Dermis microvascular lymphatic vessel endothelial cell (primary cell): ENCODE measurements around the gene PPM1B. TPM values are rescaled to one million over a fixed set of nuclear protein-coding genes. Genes with fewer than 3 reads are reported as not detected.
"Not testable (repeated sequence)": the region's sequence is repeated elsewhere in the genome, so short reads cannot be mapped to it uniquely, and the experiment has no call there.

Experiments used
- DNase-seq, 2 donors: peaks; one replicate each; pipeline versions ENCODE4 v3.0.0 to v3.0.0-alpha.2; 2010; ENCODE audit warnings: low read depth in 2 of 2
- total RNA-seq: library from RNA; depleted of rRNA; stranded (reverse); fragments of >200 nt; gene quantifications from 2 replicates; pipeline ENCODE4 v1.2.1, GENCODE V29; 2014

Gene PPM1B
- total RNA-seq, 1 donor from 2014 or later, result 16.2 TPM

DNA sequence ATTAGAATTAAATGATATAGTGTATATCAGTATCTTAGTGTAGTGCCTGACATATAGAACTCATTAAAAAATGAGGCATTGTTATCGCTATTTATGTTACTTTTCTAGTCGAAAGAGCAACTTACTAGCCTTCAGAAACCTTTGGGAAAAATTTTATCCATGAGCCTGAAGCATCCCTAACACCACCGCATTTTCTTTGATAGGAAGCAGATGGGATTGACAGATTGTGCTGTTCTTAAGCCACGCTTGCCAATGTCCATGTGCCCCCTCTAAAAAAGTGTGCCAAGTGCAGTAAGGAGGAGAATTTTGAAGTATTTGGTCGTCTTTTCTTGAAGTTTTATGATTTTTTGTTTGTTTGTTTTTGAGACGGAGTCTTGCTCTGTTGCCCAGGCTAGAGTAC is 29.1 kb downstream of the PPM1B start:
- no peak for DNase-seq

DNA sequence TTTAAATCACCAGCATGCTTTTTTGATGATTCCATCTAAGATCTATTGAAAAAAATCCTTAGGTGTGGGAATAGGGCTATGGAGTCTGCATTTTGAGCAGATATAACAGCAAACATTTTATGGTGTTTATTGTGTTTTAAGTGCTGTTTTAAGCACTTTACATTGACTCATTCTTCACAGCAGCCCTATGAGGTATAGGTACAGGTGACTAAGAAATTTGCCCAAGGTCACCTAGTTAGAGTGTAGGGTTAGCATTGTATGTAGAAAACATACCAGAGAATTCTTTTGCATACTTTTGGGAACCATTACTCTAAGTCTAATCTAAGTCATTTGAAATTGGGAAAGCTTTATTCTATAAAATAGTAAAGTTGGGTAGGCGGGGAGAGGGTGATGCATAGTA is 31.3 kb downstream of the PPM1B start:
- no peak for DNase-seq

DNA sequence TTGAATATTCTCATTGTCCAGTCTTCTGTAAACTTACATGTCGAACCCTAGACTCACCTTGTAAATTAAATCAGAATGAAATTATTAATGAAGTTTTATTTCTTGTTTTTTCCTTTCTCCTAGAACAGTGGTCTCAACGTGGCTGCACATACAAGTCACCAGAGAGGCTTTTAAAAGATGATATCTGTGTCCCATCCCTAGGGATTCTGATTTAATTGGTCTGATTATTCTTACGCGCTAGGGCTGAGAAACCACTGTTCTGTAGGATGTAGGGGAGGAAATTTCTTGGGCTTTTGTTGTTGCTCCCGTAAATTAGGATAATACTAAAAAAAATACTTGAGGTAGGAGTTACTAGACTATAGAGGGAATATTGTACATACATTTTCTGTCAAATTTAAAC is 32.1 kb downstream of the PPM1B start:
- no peak for DNase-seq

DNA sequence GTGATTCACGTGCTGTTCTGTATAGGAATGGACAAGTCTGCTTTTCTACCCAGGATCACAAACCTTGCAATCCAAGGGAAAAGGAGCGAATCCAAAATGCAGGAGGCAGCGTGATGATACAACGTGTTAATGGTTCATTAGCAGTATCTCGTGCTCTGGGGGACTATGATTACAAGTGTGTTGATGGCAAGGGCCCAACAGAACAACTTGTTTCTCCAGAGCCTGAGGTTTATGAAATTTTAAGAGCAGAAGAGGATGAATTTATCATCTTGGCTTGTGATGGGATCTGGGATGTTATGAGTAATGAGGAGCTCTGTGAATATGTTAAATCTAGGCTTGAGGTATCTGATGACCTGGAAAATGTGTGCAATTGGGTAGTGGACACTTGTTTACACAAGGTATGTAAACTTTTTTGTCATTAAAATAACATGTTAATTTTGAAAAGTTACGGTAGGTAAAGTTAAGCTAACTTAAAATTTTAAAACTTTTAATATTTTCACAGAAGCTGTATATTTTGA is 33.0 kb downstream of the PPM1B start:
- no peak for DNase-seq

DNA sequence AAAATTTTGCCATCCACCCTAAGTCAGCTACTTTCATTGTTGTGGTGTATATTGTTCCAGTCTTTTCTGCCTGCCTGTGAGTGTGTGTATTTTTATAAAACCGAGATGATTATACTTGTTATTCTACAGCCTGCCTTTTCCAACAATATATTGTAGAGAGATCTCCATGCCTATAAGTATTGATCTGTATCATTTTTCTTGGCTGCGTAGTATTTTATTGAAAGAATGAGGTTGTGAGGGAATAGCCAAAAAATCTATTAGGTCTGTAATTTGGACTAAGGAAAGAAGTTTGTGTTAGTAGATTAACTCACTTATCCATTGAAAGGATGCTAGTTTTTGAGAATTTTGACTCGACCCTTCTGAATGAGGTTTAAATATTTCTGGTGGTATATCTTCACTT is 34.9 kb downstream of the PPM1B start:
- DNase-seq, result no peak

DNA sequence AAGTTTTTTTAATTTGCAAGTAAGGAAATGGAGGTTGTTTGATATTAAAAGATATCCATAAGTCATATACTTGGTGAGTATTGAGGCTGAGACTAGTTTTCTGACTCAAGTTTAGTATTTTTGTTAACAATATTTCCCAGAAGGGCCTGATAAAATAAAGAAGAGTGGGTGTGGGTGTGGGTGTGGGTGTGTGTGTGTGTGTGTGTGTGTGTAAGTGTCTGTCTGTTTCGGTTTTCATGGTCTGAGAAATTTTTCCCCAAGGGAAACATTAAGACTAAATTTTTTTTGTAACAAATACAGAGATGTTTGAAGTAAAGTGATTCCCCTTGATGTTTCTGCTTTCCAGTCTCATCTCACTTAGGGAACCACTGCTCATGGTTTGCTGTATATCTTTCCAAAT is 36.5 kb downstream of the PPM1B start:
- no peak for DNase-seq

DNA sequence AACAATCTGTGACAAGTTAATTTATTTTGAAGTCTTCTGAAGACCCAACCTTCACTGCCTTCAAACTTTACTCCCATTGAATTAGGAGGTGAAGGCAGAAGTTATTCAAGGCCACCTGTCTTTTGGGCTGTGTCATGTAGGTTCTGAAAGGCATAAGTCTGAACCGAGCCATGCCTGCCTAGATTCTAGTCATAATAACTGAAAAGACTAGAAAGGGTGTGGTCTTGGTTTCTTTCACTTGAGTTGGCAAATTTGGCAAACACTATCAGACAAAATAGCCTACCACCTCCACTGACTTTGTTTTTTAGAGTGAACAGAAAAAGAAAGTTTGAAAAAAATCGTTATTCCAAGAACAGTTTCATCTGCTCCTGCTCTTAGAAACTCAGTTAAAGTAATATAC is 38.4 kb downstream of the PPM1B start:
- DNase-seq, result no peak

DNA sequence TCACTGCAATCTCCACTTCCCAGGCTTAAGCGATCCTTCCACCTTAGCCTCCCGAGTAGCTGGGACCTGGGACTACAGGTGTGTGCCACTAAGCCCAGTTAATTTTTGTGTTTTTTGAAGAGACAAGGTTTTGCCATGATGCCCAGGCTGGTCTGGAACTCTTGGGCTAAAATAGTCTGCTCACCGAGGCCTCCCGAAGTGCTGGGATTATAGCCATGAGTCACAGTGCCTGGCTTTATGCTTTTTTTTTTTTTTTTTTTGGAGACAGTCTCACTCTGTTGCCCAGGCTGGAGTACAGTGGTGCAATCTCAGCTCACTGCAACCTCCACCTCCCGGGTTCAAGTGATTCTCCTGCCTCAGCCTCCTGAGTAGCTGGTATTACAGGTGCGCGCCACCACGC is 39.0 kb downstream of the PPM1B start:
- DNase-seq, result not testable (repeated sequence)

DNA sequence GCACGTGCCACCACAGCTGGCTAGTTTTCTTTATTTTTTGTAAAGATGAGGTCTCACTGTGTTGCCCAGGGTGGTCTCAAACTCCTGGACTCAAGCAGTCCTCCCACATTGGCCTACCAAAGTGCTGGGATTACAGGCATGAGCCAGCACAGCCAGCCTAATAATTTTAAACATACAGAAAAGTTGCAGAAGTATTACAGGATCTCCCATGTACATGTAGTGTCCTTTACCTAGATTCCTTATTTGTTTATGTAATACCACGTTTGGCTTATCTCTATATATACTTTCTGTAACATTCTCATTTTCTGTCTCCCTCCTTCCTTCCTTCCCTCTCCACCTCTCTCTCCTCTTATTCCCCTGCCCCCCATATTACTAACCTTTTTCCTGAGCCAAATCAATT is 41.7 kb downstream of the PPM1B start:
- DNase-seq, result no peak

DNA sequence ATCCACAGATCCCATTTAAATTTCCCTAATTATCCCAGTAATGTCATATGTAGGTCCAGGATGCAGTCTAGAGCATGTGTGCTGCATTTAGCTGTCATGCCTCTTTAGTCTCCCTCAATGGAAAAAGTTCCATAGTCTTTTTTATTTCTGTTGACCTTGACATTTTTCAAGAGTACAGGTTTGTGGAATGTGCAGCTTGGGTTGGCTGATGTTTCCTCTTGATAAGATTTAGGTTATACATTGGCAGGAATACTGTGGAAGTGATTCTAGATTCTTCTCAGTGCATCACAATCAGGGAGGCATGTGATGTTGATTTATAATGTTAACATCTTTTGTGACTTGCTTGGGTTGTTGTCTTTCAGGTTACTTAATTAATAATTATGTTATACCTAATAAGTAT is 42.5 kb downstream of the PPM1B start:
- DNase-seq, result peak; percentile 82 to 87

DNA sequence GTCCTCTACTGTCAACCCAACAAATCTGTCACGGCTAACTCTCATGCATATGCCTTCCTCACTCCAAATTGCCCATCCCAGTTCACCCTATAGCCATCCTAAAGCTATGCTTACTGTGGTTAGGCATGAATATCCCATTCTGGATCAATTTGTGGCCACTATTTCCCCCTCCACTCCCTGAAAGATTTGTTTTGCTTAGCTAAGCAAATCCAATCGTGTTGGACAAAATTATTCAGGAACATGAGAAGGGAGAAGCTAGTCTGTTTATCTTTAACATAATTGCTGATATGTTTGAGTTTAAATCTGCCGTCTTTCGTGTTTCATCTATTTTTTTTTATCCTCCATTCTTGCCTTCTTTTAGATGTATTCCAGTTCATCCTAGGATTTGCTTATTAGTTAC is 43.6 kb downstream of the PPM1B start:
- DNase-seq, result no peak

DNA sequence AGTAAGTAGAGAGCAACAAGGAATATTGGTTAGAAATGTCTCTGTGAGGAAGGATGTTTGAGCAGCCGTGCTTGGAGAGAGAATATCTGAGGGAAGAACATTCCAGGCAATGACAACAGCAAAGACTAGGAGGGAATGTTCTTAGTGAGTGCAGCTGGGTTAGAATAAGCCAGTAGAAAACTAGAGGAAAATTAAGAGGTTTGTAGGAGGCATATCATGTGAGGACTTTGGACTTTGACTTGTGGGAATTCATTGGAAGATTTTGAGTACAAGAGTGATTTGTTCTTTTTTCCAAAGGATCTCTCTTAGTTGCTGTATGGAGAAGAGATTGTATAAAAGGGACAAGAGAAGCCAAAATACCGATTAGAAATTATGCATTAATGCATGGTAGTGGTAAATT is 47.2 kb downstream of the PPM1B start:
- DNase-seq, result no peak

DNA sequence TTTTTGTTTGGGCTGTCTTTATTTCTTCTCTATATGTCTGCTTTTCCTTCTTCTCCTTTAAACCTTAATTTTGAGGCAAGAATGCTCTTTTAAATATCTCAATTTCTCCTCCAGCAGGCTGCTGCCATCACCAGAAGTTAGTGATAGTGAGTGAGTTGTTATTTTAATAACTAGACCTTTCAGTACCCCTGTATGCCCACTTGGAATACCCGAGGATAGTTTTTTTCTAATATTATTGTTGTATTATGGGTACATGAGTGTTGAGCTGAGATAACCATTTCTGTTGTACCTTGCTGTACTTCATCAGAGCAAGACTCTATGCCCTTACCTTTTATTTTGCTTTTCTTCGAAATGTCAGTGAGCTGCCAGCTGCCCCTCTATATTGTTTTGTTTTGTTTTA is 50.1 kb downstream of the PPM1B start:
- no peak for DNase-seq

DNA sequence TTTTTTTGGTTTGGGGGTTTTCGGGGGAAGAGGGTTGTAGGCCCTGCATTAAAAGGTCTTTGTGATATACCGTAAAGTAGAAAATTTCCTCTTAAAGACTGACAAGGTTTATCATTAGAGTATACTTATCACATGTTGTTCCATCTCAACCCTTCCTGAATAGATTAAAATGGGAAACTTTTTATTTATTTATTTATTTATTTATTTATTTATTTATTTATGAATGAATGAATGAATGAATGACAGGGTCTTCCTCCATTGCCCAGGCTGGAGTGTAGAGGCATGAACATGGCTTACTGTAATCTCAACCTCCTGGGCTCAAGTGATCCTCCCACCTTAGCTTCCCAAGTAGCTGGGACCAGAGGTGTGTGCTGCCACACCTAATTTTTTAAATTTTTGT is 58.1 kb downstream of the PPM1B start:
- DNase-seq, result no peak

DNA sequence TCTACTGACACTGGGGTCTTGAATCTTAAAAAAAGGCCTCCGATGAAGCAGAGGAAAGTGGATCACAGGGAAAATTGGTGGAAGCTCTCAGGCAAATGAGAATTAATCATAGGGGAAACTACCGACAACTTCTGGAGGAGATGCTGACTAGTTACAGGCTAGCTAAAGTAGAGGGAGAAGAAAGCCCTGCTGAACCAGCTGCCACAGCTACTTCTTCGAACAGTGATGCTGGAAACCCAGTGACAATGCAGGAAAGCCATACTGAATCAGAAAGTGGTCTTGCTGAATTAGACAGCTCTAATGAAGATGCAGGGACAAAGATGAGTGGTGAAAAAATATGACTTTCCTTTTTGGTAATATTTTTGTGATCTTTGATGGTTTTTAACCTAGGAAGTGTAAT is 61.7 kb downstream of the PPM1B start:
- no peak for DNase-seq

DNA sequence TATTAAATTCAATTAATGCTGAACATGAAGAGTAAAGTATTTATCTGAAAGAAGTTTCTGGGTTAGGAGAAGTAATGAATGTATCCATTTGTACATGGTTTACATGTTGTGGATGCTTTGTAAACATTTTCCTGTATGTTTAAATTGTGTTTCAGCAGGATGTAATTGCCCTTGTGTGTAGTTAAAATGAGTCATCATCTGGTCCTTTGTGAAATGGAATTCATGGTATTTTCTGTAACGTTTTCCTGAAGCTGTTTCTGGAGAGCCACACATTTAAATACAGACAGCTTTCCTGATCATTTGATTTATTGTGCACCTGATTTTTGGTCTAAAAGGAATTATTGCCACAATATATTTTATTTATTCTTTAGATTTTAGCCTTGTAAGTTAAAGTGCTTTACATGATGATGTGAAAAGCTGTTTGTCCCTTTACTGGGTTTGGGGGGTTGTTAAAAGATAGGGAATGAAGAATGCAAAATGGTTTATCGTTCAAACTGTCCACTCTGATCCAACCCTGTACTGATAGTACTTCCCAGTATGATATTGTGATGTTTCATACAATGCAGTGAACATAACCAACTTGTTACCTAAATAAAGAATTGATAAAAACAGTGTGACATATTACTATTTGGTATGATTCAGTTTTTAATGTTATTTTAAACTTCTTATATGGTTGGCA is 64.9 kb downstream of the PPM1B start:
- DNase-seq, result peak; percentile 55 to 80

DNA sequence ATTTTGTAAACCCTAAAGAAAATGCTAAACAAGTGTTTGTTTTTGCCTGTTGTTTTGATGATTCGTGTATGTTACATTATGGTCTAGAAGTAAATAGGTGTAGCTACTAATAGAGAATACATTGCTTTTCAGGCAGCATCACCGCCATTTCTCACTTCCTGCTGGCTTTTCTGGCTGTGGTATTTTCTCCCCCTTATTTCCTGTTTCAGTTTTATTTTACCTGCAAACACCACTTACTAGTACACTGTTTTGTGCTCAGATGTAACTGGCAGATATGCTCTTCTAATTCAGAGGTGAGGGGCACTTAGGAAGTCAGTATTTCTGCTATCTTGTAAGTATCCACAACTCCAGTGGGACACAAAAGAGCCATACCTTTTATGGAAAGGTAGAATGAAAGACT is 68.5 kb downstream of the PPM1B start:
- no peak for DNase-seq

DNA sequence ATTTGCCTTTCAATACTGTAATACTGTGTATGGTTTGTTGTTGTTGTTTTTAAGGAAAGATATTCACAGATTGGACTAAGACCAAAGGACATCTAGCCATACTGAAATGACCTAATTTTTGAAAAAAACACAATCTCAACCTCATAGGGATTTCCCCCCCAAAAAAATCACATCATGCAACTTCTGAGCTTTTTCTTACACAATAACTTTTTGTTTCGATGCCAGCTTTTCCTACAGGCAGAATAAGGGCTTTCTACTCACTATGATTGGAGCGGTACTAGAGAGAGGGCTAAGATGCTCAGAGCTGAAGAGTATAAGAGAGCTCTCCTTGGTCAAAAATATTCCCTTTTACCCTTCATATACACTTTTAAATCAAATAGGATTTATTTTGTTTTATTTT is 74.2 kb downstream of the PPM1B start:
- no peak for DNase-seq

DNA sequence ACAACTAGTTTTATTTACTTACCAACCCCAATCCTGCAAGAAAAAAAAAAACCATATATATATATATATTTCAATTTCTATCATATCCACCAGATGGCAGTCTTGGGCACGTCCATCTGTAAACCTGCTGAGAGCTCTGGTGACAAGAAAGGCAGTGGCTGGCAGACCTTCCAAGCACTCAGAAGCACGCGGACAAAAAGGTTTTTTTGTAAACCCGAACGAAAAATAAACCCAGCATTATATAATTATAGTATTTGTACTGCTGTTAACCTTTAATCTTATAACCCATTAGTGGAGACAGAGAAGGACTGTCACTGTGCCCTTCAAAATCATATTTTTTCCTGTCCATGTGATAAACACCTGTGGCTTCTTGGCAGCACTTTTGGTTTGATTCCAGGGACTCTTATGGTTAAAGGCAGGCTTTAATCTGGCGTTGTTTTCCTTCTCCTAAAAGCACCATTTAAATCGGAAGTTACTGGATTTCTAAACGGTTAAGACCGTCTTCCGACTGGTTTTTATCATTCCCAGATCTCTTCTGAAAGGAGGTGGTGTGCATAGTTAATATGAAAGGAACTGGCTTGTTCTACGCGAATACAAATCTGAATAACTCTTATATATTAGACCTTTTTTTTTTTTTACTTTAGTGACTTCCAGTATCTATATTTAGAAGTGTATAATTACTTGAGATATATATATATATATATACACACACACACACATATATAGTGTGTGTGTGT is 75.6 kb downstream of the PPM1B start:
- DNase-seq, result peak; percentile 65 to 82

DNA sequence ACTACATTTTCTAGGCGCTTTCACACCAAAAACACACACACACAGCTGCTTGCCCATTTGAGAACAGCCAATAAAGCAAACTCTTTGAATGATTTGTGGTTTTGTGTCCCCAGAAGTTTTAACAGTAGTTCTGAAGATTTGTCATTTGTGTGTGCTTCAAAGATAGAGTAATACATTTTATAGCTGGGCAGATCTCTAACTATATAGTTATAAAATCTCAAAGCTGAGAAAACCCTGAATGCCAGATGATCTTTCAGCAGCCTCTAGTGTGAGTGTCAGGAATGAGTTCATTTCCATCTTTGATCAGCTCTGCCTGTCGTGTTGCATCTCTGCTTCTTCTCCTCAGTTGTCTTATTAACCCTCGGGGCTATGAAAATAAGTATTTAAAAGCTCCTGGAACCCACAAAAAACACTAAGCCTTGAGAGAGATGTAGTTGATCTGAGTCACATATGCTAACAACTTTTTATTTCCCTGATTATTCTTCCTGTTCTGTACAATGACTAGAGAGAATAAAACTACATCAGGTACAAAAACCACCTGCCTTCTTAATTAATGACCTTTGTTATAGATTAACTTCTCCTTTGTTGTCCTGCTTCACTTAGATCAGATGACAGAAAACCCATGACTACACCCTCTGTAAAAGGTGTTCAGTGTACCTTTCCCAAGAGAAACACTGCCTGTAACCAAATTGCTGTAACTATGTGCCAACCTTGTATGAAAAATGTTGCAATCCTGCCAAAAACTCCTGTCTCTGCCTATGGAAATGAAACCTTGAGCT is 76.6 kb downstream of the PPM1B start:
- no peak for DNase-seq

DNA sequence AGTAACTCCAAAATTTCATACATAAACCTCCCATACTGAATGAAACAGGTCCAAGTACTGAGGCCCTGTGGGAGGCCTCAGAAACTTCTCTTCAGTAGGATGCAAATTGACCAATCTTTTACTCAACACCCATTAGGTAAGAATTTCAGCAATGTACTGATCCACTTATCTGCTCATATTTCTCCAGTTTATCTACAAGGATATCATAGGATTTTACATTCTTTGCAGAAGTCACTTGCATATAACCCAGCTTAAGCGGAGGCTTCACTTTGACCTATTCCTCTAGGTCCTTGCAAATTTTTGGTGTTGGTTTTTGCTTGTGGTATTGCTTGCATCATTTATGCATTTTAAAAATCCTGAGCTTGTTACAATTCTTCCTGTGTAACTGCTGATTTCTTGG is 77.8 kb downstream of the PPM1B start:
- DNase-seq, result no peak

DNA sequence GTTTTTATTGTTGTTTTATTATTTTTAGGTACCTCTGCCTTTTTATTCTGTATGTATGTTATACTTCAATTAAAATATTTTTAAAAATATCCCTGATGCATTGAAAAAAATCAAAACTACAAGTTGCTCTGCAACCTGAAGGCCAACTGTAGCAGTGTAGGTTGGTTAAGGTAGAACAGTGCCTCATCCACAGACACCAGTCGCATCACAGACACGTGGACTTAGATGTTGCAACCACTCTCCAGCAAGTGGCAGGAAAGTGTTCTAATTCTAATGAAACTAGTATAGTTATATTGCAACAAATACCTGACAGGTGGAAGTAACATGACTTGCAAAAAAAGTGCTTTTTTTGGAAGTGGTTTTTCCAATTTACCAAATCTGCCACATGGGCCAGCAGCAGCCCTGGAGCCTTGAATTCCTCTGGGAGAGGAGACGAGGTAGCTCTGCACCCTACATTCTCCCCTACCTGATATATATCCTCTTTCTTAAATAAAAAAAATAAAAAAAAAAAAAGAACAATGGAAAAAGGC is 78.2 kb downstream of the PPM1B start:
- no peak for DNase-seq
